ENCODE data around the gene EFCAB6.

DNA sequence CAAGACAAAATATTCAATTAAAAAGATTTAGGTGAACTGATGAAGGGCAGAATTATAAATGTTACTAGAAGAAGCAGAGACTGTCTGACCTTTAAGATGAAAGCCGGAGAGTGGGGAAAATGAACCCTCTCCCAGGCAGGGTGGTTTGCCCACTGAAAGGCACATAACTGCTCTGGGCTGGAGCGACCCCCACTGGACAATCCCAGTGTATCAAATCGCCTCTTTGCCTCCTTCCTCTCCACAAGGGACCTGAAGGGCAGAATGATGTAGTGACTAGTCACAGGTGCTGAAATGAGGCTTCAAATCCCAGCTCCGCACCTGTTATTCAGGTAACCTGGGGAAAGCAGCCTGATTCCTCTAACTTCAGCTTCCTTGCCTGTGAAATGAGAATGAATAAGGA, 69.0 kb downstream of the EFCAB6 start:
- TF ChIP-seq TCF4 (CRISPR knock-in tag; IDR thresholded peaks at IDR 0.05; ENCODE audit: borderline replicate concordance) (no peak), ZFP30 (CRISPR knock-in tag; IDR thresholded peaks at IDR 0.05) (no peak), GLIS3 (CRISPR knock-in tag; IDR thresholded peaks at IDR 0.05) (no peak), SNAI2 (CRISPR knock-in tag; IDR thresholded peaks at IDR 0.05) (no peak), ZC3H10 (CRISPR knock-in tag; IDR thresholded peaks at IDR 0.05) (no peak), CREB5 (CRISPR knock-in tag; IDR thresholded peaks at IDR 0.05; ENCODE audit: low read depth) (no peak), POU6F1 (CRISPR knock-in tag; IDR thresholded peaks at IDR 0.05; ENCODE audit: borderline replicate concordance, low read depth) (no peak), PATZ1 (CRISPR knock-in tag; IDR thresholded peaks at IDR 0.05; ENCODE audit: borderline replicate concordance) (no peak), OSR1 (CRISPR knock-in tag; IDR thresholded peaks at IDR 0.05) (no peak), ZNF70 (CRISPR knock-in tag; IDR thresholded peaks at IDR 0.05) (no peak), TSHZ2 (CRISPR knock-in tag; IDR thresholded peaks at IDR 0.05) (no peak)

Measured in SK-N-SH treated with all-trans-retinoic acid at 6 μM for 48 hours (cell line).